GM12874 (cell line): ENCODE measurements around the gene CRIP1.

Source experiments
- TF ChIP-seq, protein P1 (sequence below): IDR thresholded peaks from 2 replicates; pipeline ENCODE4 v1.5.1; 2011; ENCODE audit warnings: low read depth, mild to moderate bottlenecking, control low read depth, low read length, moderate library complexity; ENCODE audit not compliant: insufficient read depth

The CRIP1 gene

DNA sequence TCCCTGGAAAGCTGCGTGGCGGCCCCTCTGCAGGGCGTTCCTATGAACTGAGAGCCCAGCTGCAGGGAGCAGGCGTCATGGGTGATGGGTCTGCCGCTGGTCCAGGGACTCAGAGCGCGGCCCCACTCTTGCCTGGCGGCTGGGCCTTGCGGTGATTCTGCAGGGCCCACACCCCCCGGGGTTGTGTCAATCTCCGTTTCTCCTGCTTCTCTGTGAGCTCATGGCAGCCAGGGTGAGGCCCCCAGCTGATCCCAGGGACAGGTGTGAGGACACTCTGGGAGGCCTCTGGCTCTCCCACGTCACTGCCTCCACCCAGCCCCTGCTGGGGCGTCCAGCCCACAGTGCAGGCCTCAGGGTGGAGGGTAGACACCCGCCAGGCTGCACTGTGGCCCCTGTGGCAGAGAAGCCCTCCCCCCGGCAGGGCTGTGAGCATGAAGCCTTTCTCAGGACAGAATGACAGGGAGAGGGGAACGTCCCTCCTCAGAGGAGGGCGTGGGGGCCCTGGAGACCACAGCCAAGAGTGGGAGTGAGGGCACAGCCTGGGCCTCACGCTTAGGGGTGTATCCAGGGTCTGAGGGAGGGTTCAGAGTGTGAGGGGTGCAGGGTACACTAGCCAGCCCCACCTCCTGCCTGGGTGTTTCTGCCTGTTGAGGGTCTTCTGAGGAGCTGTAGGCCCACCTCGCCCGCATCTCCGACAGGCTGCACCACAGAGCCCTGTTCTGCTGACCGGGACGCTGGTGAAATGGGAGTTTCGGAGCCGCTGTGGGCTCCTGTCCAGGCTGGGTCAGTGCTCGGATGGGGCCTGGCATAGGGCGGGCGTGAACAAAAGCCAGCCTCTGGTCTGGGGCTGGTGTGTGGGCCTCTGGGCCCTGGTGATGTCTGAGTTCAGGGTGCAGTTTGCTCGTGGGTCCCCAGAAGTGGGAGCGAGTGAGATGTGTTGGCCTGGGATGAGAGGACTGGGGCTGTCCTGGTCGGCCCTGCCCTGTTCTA lies 38.7 kb upstream of the CRIP1 start:
- TF ChIP-seq, protein P1, sequence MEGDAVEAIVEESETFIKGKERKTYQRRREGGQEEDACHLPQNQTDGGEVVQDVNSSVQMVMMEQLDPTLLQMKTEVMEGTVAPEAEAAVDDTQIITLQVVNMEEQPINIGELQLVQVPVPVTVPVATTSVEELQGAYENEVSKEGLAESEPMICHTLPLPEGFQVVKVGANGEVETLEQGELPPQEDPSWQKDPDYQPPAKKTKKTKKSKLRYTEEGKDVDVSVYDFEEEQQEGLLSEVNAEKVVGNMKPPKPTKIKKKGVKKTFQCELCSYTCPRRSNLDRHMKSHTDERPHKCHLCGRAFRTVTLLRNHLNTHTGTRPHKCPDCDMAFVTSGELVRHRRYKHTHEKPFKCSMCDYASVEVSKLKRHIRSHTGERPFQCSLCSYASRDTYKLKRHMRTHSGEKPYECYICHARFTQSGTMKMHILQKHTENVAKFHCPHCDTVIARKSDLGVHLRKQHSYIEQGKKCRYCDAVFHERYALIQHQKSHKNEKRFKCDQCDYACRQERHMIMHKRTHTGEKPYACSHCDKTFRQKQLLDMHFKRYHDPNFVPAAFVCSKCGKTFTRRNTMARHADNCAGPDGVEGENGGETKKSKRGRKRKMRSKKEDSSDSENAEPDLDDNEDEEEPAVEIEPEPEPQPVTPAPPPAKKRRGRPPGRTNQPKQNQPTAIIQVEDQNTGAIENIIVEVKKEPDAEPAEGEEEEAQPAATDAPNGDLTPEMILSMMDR = no peak

DNA sequence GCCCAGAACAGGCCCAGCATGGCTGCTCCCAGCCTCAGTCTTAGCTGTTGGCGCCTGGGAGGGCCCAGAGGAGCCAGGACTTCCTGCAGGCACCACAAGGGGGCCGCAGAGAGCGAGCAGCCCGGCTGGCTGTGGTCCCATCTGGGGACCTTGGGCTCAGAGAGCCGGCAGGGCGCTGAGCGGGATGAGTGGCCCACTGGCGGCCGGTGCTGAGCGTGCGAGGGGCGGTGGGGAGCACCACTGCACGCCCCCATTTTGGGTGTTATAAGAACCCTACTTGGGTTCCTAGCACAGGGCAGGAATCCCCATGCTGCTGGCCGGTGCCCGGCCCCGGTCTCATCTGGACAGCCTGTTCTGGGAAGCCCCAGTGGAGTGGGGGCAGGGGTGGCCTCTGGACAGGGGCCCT lies 38.0 kb upstream of the CRIP1 start:
- TF ChIP-seq, protein P1 = peak; percentile 78

DNA sequence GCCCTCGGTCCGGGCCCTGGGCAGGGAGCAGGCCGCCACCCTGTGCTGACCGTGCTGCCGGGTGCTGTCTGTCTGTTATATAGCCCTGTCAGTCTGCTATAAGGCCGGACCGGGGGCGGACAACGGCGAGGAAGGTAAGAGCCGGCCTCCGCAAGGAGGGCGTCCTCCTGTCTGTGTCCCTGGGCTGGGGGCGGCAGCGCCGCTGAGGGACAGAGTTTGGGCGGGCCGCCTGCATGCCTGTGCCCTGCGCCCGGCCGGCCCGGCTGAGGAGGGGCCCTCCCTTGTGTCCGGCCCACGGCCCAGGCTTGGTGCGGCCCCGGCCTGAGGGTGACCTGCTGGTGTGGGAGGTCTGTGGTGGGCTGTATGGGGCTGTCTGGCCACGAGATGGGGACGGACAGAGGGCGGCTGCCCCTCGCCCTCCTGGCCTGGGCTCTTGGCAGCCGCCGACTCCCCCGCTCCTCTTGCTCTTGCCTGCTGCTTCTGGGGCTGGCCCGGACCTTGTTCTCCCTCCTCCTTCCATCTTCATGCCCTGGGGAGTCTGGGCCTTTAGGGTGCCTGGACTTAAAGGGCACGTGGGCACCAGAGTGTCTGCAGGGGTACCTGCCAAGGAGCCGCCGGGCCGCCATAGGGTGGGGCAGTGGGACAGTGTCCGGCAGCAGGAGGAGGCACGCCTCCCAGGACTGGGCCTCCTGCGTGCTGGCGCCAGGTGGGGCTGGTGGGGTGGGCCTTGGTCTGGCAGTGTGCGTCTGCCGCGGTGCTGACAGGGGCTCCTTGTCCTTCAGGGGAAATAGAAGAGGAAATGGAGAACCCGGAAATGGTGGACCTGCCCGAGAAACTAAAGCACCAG lies 37.2 kb upstream of the CRIP1 start:
- TF ChIP-seq, protein P1 = no peak

DNA sequence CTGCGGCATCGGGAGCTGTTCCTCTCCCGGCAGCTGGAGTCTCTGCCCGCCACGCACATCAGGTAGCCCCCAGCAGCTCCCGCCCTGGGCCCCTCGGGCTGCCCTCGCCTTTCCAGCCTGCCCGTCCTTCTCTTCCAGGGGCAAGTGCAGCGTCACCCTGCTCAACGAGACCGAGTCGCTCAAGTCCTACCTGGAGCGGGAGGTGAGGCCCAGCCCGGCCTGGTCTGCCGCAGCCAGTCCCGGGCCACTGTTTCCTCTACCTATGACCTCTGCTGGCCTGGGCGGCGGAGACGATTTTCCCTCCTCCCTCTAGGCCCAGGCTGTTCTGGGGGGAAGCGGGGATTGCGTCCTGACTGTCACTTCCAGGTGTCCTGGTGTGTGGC lies 36.6 kb upstream of the CRIP1 start:
- TF ChIP-seq, protein P1 = no peak

DNA sequence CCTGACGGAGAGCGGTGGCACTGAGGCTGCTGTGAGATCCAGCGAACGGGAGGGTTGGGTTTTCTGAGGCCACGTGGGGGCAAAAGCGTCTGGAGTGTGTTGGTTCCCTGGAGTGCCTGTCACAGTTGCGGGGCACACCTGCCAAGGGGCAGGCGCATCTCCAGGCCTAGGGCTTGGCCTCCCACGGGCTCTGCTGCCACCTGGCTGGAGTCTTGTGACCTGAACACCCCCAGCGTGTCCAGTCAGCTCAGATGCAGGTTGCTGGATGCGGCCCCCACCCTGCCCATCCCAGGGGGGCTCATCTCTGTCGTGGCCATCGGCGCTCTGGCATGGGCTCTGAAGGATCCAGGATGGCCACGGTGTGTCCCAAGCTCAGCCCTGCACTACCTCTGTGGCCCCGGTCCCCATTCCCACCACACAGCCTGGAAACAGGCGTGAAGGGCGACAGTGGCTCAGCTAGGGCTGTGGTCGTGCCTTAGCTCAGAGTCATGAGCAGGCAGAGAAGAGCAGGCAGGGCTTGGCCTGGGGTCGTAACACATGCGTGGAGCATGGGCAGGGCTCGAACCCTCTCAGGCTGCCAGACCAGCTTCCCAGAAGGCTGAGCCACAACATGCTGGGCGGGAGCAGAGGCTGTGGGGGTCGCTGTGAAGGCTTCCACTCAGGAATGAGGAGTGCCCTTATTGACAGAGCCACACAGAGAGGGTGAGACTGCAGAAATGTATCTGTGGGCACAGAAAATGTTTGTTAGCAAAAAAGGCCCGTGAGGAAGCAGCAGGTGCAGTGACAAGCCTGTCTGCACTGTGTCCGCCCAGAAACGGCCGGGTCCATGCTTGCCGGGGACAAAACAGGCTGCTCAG lies 35.6 kb upstream of the CRIP1 start:
- TF ChIP-seq, protein P1 = no peak

DNA sequence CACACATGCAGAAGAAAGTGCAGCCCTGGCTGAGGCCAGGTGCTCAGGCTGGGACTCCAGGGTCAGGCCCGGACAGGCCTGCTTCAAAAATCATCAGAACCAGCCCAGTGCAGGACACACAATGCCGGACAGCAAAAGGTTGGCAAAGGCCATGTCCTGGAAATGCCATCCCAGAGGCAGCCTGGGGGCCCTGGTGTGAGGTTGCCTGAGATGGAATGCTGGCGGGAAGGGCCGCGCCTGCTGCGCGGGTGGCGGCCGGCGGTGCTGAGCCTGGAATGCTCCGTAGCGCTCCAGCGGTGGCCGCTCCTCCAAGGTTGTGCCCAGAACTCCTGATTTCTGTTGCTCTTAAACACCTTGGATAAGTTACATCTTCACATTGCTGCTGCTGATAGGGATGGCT lies 33.7 kb upstream of the CRIP1 start:
- TF ChIP-seq, protein P1 = no peak
